ENCODE data around the gene NR2F2.

The NR2F2 gene

DNA sequence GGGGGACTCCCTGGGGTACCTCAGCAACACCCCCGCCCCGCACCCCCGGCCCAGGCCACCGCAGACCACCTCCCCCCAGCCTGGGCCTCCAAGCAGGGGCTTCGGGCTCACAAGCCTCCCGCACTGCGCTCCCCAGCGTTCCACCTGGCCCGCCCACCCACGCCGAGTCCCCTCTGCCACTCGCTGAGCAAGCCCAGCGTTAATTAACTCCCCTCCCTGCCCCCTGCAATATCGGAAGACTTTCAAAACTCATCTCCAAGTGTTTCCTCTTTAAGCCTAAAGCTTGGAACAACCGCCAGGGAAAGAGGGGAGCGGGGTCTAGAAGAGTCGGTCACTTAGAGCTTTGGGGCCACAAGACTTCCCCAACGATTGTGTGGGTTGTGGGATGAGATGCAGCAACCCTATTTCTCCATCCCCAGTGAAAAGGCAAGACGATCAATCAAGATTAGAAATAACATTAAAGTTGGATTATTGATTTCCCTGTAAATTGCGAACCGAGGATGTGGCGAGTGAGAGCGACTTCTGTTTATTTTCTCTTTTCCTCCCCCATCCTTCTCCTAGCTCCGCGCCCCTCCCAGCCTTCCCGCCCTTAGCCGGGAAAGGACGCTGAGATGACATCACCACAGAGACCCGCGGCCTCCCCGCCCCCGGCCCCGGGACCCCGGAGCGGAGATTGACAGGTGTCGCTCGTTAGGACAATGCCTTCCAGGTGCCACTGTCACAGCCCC is 30.2 kb downstream of the NR2F2 start:
- peak overlapping the region; percentile 52 for H3K4me3 ChIP-seq (replicated peaks; ENCODE audit: low read depth, low read length)
- TF ChIP-seq, protein P1, sequence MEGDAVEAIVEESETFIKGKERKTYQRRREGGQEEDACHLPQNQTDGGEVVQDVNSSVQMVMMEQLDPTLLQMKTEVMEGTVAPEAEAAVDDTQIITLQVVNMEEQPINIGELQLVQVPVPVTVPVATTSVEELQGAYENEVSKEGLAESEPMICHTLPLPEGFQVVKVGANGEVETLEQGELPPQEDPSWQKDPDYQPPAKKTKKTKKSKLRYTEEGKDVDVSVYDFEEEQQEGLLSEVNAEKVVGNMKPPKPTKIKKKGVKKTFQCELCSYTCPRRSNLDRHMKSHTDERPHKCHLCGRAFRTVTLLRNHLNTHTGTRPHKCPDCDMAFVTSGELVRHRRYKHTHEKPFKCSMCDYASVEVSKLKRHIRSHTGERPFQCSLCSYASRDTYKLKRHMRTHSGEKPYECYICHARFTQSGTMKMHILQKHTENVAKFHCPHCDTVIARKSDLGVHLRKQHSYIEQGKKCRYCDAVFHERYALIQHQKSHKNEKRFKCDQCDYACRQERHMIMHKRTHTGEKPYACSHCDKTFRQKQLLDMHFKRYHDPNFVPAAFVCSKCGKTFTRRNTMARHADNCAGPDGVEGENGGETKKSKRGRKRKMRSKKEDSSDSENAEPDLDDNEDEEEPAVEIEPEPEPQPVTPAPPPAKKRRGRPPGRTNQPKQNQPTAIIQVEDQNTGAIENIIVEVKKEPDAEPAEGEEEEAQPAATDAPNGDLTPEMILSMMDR (IDR thresholded peaks at IDR 0.05; ENCODE audit: low read length, missing control alignments), result no peak
- DNase-seq (ENCODE audit: low read depth), result no peak

GRCh38 chr15:96361309-96362010 is 31.0 kb downstream of the NR2F2 start:
- DNase-seq (ENCODE audit: low read depth), result no peak
- H3K4me3 ChIP-seq (replicated peaks; ENCODE audit: low read depth, low read length), result no peak overlapping the region
- TF ChIP-seq, protein P1 (IDR thresholded peaks at IDR 0.05; ENCODE audit: low read length, missing control alignments), result no peak

DNA sequence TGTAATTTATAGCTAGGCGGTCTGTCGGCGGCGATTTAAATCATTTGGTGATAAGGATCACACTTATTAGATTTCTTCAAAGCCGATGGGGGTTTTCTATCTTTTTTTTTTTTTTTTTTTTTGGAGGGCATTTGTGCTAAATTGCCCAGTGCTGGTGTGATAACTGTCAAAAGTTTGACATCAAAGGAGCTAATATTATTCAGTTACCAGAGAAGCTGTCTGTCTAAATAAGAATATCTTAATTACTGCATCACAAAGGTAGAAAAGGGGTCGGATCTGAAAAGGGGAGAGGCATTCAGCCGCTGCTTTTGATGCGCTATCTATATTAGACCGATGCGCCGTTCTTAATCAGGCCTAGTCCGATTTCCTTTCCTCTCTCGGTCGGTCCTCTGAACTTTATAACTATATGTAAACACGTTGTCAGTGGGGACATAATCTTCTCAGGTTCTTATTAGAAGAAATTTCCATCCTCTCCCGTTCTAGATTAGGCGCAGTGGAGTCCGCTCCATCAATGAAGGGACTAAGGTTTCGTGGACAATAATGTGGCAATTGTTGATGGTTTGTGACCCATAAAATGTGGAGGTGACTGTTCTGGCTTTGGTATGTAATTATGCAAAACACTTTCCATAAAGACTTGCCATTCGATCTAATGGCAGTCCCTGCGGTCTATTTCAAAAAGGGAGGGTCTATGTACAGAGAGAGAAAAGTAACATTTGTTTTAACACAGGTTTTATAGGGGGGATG is 31.7 kb downstream of the NR2F2 start:
- TF ChIP-seq, protein P1 (IDR thresholded peaks at IDR 0.05; ENCODE audit: low read length, missing control alignments), result no peak
- no peak overlapping the region for H3K4me3 ChIP-seq (replicated peaks; ENCODE audit: low read depth, low read length)
- no peak for DNase-seq (ENCODE audit: low read depth)

GRCh38 chr15:96362755-96363651 is 32.5 kb downstream of the NR2F2 start:
- TF ChIP-seq, protein P1 (IDR thresholded peaks at IDR 0.05; ENCODE audit: low read length, missing control alignments), result no peak
- DNase-seq (ENCODE audit: low read depth), result no peak
- H3K4me3 ChIP-seq (replicated peaks; ENCODE audit: low read depth, low read length), result no peak overlapping the region

GRCh38 chr15:96363707-96364106 is 33.2 kb downstream of the NR2F2 start:
- no peak overlapping the region for H3K4me3 ChIP-seq (replicated peaks; ENCODE audit: low read depth, low read length)
- DNase-seq (ENCODE audit: low read depth), result no peak
- TF ChIP-seq, protein P1 (IDR thresholded peaks at IDR 0.05; ENCODE audit: low read length, missing control alignments), result no peak

GRCh38 chr15:96365781-96366525 is 35.5 kb downstream of the NR2F2 start:
- H3K4me3 ChIP-seq (replicated peaks; ENCODE audit: low read depth, low read length), result no peak overlapping the region
- TF ChIP-seq, protein P1 (IDR thresholded peaks at IDR 0.05; ENCODE audit: low read length, missing control alignments), result no peak
- DNase-seq (ENCODE audit: low read depth), result no peak
